Smooth muscle cell (in vitro differentiated cells): Measurements from ENCODE around the gene ALDH3B2. TPM values are rescaled to one million over a fixed set of nuclear protein-coding genes. Genes with fewer than 3 reads are reported as not detected.
"Not testable (repeated sequence)": the region's sequence is repeated elsewhere in the genome, so short reads cannot be mapped to it uniquely, and the experiment has no call there.

Experiments used
- DNase-seq: peaks from one replicate; lab custom pipeline; 2025; ENCODE audit not compliant: unreplicated experiment; lab: John Stamatoyannopoulos, UW
- H2AFZ ChIP-seq: fragments of 200-600 bp; sonication (generic); 2 replicates; pipeline ENCODE4 v1.6.0; 2016; ENCODE audit warnings: antibody characterized with exemption, low read depth, mild to moderate bottlenecking
- H3F3A ChIP-seq: fragments of 200-600 bp; sonication (generic); 2 replicates; pipeline ENCODE4 v1.6.0; 2017; ENCODE audit warnings: antibody characterized with exemption, low read depth
- H3K27ac ChIP-seq: fragments of 200-600 bp; sonication (generic); 2 replicates; pipeline ENCODE4 v1.5.1; 2016; ENCODE audit warnings: low read depth, mild to moderate bottlenecking
- H3K27me3 ChIP-seq: fragments of 200-600 bp; sonication (generic); 2 replicates; pipeline ENCODE4 v1.6.1; 2016; ENCODE audit warnings: low read depth, mild to moderate bottlenecking
- H3K36me3 ChIP-seq: fragments of 200-600 bp; sonication (generic); 2 replicates; pipeline ENCODE4 v1.5.1; 2016; ENCODE audit warnings: low read depth
- H3K4me1 ChIP-seq: fragments of 200-600 bp; sonication (generic); 2 replicates; pipeline ENCODE4 v1.5.1; 2016; ENCODE audit warnings: low read depth
- H3K4me2 ChIP-seq: fragments of 200-600 bp; sonication (generic); 2 replicates; pipeline ENCODE4 v1.6.0; 2016; ENCODE audit warnings: mild to moderate bottlenecking
- H3K4me3 ChIP-seq: fragments of 200-600 bp; sonication (generic); 2 replicates; pipeline ENCODE4 v1.5.1; 2016; ENCODE audit warnings: mild to moderate bottlenecking
- H3K79me2 ChIP-seq: fragments of 200-600 bp; sonication (generic); 2 replicates; pipeline ENCODE4 v1.6.0; 2016; ENCODE audit warnings: low read depth, mild to moderate bottlenecking
- H3K9ac ChIP-seq: fragments of 200-600 bp; sonication (generic); 2 replicates; pipeline ENCODE4 v1.6.0; 2016; ENCODE audit warnings: low read depth
- H3K9me3 ChIP-seq: fragments of 200-600 bp; sonication (generic); replicated peaks from 2 replicates; pipeline ENCODE4 v1.5.1; 2016; ENCODE audit warnings: low read depth
- H4K20me1 ChIP-seq: fragments of 200-600 bp; sonication (generic); 2 replicates; pipeline ENCODE4 v1.6.0; 2016; ENCODE audit warnings: low read depth
- CTCF ChIP-seq: fragments of 200-600 bp; sonication (generic); IDR thresholded peaks from 2 replicates; pipeline ENCODE4 v1.5.1; 2017; ENCODE audit warnings: borderline replicate concordance, mild to moderate bottlenecking, antibody characterized with exemption; ENCODE audit not compliant: insufficient read depth, poor library complexity, severe bottlenecking
- WGBS: methylation state at CpG from one replicate; pipeline ENCODE4 v1.1.7; 2016; ENCODE audit warnings: low lambda C conversion rate; 5-methylcytosine and 5-hydroxymethylcytosine counted together
- polyA plus RNA-seq: library from polyadenylated mRNA; unstranded; fragments of >200 nt; fragmentation: Nextera tagmentation; extraction: Ambion mirVana; gene quantifications from 2 replicates; pipeline ENCODE4 v1.2.1, GENCODE V29; 2016
- total RNA-seq: library from RNA; depleted of rRNA; stranded (reverse); fragments of >200 nt; gene quantifications from 2 replicates; pipeline ENCODE4 v1.2.3, GENCODE V29; 2014

The ALDH3B2 gene
- total and polyA plus RNA-seq, 2 experiments from 2014 or later, result 0.77 to 5.0 TPM

DNA sequence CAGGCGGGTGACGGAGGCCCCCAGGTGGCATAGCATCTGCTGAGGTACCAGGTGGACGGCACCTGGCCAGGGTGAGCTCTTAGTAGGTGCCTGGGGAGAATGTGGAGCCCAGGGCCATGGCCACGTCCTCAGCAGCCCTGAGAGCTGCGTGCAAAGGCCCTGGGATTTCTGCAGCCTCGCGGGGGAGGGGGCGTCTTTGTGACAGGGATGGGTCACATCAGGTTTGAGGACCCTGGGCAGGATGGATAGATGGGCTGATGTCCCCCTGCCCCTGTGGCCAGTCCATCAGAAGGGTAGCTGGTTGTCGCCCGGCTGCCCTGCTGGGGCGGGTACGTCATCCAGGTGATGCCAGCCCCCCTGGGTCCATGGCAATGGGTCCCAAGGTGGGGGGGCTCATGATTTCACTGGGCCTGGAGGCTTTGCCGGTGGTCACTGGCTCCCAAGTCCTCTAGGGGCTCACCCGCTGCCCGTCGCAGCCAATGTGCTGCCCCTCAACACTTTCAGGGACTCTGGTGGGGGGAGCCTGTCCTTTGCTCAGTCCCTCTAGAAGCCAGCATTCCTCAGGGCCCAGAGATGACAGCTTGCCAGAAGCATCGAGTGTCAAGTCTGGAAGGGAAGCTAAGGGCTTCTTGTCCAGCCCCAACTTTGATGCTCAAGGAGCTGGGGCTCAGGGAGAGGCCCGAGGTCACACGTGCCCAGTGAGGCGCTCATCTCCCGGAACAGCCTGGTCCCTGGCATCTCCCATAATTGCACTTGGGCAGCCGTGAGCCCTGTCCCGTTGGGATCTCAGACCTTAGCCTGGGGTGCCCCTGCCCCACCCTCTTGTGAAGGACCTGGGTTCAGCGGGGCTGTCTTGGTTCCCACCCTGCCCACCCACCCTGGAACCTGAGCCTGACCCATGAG, 35.6 kb downstream of the ALDH3B2 start:
- Histone ChIP-seq H3K27me3 (peaks cover 6% of the 10 kb centered on the region), H3K4me3 (no peak overlapping the region), H3K79me2 (no peaks in the 10 kb centered on the region), H3K27ac (no peak overlapping the region), H3K9ac (no peak overlapping the region), H3K9me3 (no peaks in the 10 kb centered on the region), H3K4me2 (no peak overlapping the region), H4K20me1 (no peaks in the 10 kb centered on the region), H2AFZ (no peak overlapping the region), H3K4me1 (no peaks in the 10 kb centered on the region), H3K36me3 (no peaks in the 10 kb centered on the region), H3F3A (no peaks in the 10 kb centered on the region)
- no peak for DNase-seq
- 93% methylated on average over 21 of the region's 24 CpGs for WGBS
- TF ChIP-seq CTCF, result no peak

DNA sequence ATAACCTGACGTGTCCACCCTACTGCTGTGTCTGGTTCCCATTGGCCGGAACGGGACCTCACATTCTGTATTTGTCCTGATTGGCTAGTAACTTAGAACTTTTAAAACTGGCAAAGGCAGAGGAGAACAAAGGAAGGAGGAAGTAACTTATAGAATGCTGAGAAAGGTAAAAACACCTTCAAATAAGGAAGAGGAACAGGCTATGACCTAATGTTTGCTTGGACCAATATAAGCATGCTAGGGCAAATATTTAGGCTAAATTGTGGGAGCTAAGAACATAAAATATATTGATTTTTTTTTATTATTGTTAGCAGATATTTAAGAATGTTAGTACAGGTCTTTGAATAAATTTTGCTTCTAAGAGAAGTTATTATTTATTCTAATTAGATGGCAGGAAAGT, 37.0 kb downstream of the ALDH3B2 start:
- H4K20me1 ChIP-seq, H3K36me3 ChIP-seq, H3F3A ChIP-seq, H3K9ac ChIP-seq, DNase-seq, H3K27me3 ChIP-seq, H3K4me1 ChIP-seq, H3K4me3 ChIP-seq, H3K9me3 ChIP-seq, H3K4me2 ChIP-seq, H3K27ac ChIP-seq, H2AFZ ChIP-seq, H3K79me2 ChIP-seq: not testable (repeated sequence)
- WGBS, result 90% methylated on average over 3 of the region's 3 CpGs

DNA sequence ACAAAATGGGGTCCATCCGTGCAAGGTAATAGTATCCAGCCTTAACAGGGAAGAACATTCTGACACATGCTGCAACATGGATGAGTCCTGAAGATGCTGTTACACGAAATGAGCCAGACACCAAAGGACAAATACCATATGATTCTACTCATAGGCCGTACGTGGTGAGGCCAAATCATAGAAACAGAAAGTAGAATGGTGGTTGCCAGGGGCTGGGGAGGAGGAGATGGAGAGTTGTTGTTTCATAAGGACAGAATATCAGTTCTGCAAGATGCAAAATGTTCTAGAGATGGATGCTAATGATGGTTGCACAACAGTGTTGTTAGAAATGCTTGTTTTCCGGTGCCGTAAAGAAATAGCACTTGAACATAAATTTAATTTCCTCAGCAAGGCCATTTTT, 37.5 kb downstream of the ALDH3B2 start:
- H4K20me1 ChIP-seq, result no peaks in the 10 kb centered on the region
- H3K4me1 ChIP-seq, result no peaks in the 10 kb centered on the region
- H3F3A ChIP-seq, result no peaks in the 10 kb centered on the region
- H3K9me3 ChIP-seq, result no peaks in the 10 kb centered on the region
- no peak overlapping the region for H3K27ac ChIP-seq
- H2AFZ ChIP-seq, result no peak overlapping the region
- no peaks in the 10 kb centered on the region for H3K79me2 ChIP-seq
- WGBS, result 90% methylated on average over 6 of the region's 6 CpGs
- no peak overlapping the region for H3K4me2 ChIP-seq
- H3K4me3 ChIP-seq, result no peak overlapping the region
- DNase-seq, result no peak
- no peaks in the 10 kb centered on the region for H3K36me3 ChIP-seq
- TF ChIP-seq CTCF, result no peak
- peaks cover 6% of the 10 kb centered on the region for H3K27me3 ChIP-seq
- no peak overlapping the region for H3K9ac ChIP-seq

DNA sequence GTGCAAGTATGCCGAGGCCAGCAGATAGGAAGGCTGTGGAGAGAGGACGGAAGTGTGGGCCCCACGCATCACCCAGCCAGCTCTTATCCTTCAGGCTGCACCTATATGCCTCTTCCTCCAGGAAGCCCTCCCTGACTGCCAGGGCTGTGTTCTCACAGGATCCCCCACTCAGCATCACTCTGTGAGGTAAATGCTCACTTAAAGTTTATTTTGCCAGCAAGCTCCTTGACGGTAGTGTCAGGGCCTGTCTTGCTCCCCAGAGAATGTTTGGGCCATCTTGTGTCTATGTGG, 39.2 kb downstream of the ALDH3B2 start:
- Histone ChIP-seq H3F3A (no peaks in the 10 kb centered on the region), H4K20me1 (no peaks in the 10 kb centered on the region), H3K4me2 (no peak overlapping the region), H3K27ac (no peak overlapping the region), H3K27me3 (peaks cover 1% of the 10 kb centered on the region), H3K9me3 (no peaks in the 10 kb centered on the region), H2AFZ (no peak overlapping the region), H3K9ac (no peak overlapping the region), H3K4me3 (no peak overlapping the region), H3K36me3 (no peaks in the 10 kb centered on the region), H3K4me1 (no peaks in the 10 kb centered on the region), H3K79me2 (no peaks in the 10 kb centered on the region)
- TF ChIP-seq CTCF, result no peak
- no peak for DNase-seq
- WGBS, result 90% methylated on average over 4 of the region's 4 CpGs
